NCI-H524 (cell line): Measurements from ENCODE around the gene TRANK1.
A peak's percentile ranks its signal among the peaks of the same experiment; 100 is the strongest.
"Not testable (repeated sequence)": the region's sequence is repeated elsewhere in the genome, so short reads cannot be mapped to it uniquely, and the experiment has no call there.

Experiments used
- DNase-seq, 2 experiments: peaks; one replicate each; lab custom pipeline; 2025; lab: John Stamatoyannopoulos, UW

Gene TRANK1

GRCh38 chr3:36957063-36957462, 12.2 kb upstream of the TRANK1 start:
- no peak for DNase-seq

- DNase-seq, result no peak
Measured at GRCh38 chr3:36956155-36956554, 11.3 kb upstream of the TRANK1 start.

- no peak for DNase-seq
Measured at GRCh38 chr3:36954452-36955134, 9.7 kb upstream of the TRANK1 start.

GRCh38 chr3:36947814-36948213, 3.0 kb upstream of the TRANK1 start:
- DNase-seq, result not testable (repeated sequence)

GRCh38 chr3:36945333-36945980, 603 bp upstream of the TRANK1 start:
- no peak for DNase-seq

GRCh38 chr3:36944012-36944640, 728 bp downstream of the TRANK1 start:
- peak; percentile 25 to 48 for DNase-seq

GRCh38 chr3:36943601-36944000, 1.3 kb downstream of the TRANK1 start:
- DNase-seq, result no peak

- DNase-seq, result no peak
Measured at GRCh38 chr3:36942638-36943248, 2.1 kb downstream of the TRANK1 start.

- DNase-seq, result no peak
Measured at GRCh38 chr3:36941658-36942057, 3.2 kb downstream of the TRANK1 start.

GRCh38 chr3:36941162-36941561, 3.7 kb downstream of the TRANK1 start:
- no peak for DNase-seq

- DNase-seq, result no peak
Measured at GRCh38 chr3:36937492-36937891, 7.4 kb downstream of the TRANK1 start.

- no peak for DNase-seq
Measured at GRCh38 chr3:36933540-36934296, 11.1 kb downstream of the TRANK1 start.

- not testable (repeated sequence) for DNase-seq
Measured at GRCh38 chr3:36931424-36931823, 13.4 kb downstream of the TRANK1 start.

GRCh38 chr3:36928220-36928619, 16.6 kb downstream of the TRANK1 start:
- no peak for DNase-seq

- DNase-seq, result no peak
Measured at GRCh38 chr3:36926292-36926897, 18.5 kb downstream of the TRANK1 start.

- DNase-seq, result no peak
Measured at GRCh38 chr3:36924744-36925521, 19.9 kb downstream of the TRANK1 start.

- no peak for DNase-seq
Measured at GRCh38 chr3:36923981-36924743, 20.7 kb downstream of the TRANK1 start.

- DNase-seq, result no peak
Measured at GRCh38 chr3:36923523-36923943, 21.3 kb downstream of the TRANK1 start.

- DNase-seq, result no peak
Measured at GRCh38 chr3:36920884-36921567, 23.8 kb downstream of the TRANK1 start.
